ENCODE results near the gene CBX1.
"Not testable (repeated sequence)": the region's sequence is repeated elsewhere in the genome, so short reads cannot be mapped to it uniquely, and the experiment has no call there.

CBX1 gene

DNA sequence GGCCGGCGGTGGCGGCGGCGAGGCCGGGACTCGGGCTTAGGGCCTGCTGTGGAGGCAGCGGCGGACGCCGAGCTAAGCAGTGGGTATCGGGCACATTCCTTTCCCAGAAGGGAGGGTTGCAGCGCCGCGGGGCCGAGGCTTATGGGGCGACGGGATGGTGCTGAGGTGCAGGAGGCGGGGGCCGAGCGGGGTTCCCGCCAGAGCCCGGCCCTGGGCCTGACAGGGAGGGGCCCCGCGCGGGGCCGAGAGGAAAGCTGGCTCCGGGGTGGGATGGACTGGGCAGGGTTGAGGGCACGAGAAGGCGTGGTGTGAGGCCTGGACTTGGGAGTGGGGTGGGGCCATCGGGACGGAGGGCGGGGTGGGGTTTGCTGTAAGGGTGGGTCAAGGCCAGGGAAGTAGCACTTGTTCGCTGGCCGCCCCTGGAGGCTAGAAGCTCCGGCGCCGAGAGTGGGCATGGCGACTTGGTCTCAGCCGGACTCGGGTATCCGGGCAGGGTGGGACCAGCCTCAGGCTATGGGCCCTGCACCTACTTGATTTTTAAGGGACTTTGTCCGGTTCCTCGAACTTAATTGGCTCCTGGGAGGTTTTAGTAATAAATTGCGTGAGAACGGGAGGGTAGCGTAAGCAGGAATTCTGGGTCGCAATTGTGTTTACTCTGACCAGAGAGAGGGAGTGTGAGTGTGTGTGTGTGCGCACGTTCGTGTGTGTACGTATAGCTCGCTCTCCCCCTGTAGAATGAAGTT is 52.7 kb downstream of the CBX1 start:
- DNase-seq: peak; percentile 80

- DNase-seq: peak; percentile 86
These were observed 53.4 kb downstream of the CBX1 start, which contains the start of gene NFE2L1 for GRCh38 chr17:48047741-48048383. TSS of gene NFE2L1 (plus strand) at chr17:48048359. CDS start at chr17:48051119, 2,760 bp downstream.

DNA sequence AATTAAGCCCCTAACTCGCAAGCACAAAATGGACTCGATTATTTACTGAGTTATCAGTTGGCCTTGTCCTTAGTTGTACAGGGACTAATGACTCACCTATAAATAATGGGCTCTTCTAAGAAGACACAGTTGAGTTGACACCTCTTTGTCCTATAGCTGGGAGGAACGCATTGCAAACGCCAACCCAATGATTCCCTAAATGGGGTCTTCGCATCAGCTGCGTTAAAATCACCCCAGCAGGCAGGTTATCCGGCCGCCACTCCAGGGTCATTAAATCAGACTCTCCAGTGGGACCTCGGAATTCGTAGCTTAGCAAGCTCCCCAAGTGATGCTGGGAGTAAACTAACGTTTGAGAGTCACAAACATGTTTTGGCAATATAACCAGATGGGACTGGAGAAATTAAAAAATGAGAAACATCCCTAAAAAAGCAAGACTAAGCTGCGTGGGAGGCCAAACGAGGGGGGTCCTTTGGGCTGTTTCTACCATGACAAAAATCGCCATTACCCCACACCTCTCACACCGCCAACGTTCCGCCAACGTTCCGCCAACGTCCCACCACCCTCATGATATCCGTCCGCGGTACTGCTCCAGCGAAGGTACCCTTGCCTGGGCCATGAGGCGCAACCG is 54.1 kb downstream of the CBX1 start:
- DNase-seq: no peak

DNA sequence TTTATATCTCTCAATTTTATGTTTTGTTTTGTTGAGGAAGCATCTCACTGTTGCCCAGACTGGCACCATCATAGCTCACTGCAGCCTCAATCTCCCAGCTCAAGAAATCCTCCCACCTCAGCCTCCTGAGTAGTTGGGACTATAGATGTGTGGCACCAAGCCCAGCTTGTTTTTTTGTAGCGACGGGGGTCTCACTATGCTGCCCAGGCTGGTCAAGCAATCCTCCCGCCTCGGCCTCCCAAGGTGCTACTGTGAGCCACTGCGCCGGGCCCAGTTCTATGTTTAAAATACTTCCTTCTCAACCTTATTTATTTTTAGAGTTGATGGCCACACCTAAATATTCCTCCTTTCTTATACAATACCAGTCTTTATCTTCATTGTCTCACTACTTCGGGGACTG is 55.0 kb downstream of the CBX1 start:
- DNase-seq: no peak

DNA sequence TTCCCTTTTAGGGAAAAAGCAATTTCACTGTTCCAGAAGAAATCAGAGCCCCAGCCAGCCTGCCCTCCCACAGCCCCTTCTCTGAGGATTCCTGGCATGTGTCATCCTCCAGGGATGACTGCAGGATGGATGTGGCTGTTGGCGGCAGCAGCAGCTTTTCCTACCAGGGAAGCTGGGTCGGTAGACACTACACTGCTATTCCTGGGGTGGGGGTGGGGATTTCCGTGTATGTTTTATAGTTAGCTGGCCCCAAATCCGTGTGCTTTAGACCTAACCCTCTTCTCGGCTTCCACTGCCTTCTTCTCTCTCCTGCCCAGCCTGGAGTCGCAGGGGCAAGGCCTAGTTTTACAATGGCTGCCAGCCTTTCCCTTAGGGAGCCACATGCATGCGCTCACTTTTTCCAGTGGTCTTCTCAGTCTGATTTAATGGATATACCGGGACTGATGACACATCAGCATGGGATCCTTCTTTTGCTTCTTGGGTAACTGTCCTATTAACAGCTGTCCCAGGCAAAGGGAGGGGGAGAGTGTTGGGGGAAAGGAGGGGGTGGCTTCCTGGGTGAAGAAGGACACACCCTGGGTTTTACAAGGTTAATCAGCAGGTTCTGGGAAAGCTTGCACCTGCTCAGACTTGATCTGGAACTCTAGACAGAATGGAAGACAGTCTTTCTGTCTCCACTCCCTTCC is 55.8 kb downstream of the CBX1 start:
- DNase-seq: no peak

- DNase-seq: no peak
These were observed 56.4 kb downstream of the CBX1 start for GRCh38 chr17:48044851-48045250.

DNA sequence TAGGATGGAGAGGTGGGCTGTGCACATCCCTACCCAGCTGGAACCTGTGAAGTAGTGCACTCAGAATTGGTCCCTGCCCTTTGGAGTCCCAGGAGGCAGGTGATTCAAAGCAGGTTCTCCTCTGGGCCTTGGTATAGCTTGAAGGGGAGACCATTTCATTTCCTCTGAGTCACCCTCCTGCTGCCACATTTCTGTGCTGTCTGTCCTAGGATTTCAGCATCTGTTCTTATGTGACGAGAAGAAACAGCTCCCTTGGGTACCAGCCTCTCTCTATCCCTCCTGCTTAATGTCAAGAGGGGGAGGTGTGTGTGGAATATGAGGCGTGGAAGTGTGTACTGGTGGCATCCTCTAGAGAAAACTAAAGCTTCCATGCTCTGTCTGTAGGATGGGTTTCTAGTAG is 58.1 kb downstream of the CBX1 start:
- DNase-seq: no peak

- no peak for DNase-seq
These were observed 62.6 kb downstream of the CBX1 start for GRCh38 chr17:48038687-48039086.

DNA sequence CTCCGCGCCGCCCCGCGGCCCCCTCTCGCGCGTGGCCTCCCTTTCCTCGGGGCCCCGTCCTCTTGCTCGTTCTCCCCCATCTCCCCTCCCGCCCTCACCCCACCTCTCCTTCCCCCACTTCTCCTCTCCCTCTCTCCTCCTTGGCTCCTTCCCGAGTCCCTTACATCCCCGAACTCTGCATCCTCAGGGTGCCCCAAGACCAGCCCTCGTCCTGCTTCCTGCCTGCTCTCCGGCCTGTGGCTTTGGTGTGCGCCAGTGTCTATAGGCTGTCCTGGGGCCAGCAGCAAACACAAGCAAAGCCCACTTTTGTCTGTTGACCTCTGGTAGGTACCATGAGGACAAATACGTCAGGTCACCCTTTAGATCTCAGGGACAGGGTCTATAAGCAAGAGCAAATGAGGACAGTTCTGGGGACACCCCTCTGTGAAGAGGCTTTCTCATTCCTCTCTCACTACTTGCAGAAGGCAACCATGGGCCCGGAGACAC is 63.4 kb downstream of the CBX1 start:
- DNase-seq: peak; percentile 65

- DNase-seq: peak; percentile 93
These were observed 64.0 kb downstream of the CBX1 start, which contains the start of gene COPZ2 for GRCh38 chr17:48037036-48037837. TSS of gene COPZ2 (minus strand) at chr17:48037797. CDS start at chr17:48037777, 20 bp downstream.

GRCh38 chr17:48036693-48037035 is 64.6 kb downstream of the CBX1 start:
- no peak for DNase-seq

DNA sequence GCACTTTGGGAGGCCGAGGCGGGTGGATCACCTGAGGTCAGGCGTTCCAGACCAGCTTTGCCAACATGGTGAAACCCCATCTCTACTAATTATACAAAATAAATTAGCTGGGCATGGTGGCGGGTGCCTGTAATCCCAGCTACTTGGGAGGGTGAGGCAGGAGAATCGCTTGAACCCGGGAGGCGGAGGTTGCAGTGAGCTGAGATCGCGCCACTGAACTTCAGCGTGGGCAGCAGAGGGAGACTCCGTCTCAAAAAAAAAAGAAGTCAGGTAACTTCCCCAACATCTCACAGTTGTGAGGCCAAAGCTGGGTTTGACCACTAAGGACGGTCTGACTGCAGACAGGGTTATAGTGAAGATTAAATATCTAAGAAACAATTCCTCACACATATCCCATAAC is 66.5 kb downstream of the CBX1 start:
- DNase-seq: not testable (repeated sequence)

DNA sequence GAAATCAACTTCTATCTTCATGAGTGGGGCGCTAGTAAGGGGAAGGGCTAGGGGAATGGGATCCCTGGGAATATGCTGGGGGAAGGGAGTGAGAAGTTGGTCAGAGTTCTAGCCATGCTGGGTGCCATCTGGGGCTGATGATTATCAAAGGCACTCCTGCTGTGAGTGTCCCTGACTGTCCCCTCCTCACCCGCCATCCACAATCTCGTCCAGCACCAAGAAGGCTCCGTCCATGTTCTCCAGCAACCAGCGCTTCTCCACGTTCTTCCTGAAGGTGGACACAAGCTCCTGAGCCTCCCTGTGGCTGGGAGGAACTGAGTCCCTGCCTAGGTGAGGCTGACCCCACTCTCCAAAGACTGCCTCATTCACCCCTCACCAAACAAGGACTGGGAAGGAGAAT is 69.3 kb downstream of the CBX1 start:
- DNase-seq: no peak

GRCh38 chr17:48030531-48030930 is 70.7 kb downstream of the CBX1 start:
- DNase-seq: no peak

GRCh38 chr17:48028736-48029135 is 72.5 kb downstream of the CBX1 start:
- DNase-seq: no peak

DNA sequence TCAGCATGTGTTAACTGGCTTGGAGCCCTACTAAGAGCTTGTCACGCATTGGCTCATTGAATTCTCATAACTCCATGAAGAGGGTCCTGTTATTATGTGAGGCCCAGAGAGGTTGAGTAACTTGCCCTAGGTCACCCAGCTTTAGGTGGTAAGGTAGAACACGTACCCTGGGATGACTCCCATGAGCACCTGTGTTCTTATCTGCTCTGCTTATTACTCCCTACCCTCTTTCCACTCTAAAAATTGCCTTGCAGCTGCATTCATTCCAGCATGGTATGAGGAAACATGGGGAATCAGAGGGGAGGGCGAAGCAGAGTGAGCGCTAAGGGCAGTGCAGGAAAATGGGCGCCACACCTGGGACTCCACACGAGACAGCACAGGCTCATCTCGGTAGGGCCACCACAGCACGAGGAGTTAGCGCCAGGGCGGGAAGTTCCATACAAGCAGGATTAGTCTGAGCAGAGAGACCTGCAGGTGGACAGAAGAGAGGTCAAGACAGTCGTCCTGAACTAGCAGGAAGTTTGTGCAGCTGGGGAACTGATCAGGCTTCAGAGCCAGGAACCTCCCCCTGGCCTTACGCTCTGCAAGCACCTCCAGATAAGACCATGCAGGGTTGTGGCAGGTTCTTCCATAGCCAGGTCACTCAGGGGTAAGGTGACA is 73.8 kb downstream of the CBX1 start:
- no peak for DNase-seq

DNA sequence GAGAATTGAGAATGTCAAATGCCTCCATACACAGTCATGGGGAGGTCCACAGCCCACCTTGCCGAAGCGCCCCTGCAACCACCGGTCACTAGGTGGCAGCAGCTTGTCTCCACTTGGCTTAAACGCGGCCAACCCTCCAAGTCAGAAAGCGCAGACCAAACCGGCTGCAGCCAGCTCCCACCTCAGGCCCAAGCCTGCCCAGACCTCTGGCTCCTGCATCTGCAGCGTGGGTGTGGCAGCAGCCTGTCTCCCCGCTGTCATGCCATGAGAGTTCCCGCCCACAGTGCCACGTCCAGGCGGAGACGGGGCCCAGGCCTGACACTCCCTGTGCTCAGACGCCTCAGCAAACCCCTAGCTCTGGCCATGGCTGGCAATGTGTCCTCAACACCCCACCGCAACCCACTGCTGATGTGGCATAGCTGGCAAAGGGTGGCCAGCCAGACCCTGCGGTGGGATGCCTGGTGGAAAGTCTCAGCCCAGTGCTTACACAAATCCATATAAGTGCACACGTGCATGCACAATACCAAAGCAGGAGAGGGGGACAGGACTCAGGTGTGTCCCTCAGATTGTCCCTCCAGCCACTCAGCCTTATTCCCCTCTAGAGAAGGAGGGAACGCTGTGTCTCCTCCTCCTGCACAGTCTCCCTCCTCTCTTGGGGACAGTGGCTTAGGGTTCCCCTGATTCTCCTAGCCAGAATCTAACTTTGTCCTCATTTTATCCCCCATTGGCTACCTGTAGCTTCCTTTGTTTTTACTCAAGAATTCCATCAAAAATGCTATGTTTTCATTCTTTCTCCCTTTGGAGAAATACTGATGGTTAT is 74.6 kb downstream of the CBX1 start:
- peak; percentile 83 for DNase-seq

GRCh38 chr17:48025904-48026501 is 75.3 kb downstream of the CBX1 start:
- DNase-seq: no peak

DNA sequence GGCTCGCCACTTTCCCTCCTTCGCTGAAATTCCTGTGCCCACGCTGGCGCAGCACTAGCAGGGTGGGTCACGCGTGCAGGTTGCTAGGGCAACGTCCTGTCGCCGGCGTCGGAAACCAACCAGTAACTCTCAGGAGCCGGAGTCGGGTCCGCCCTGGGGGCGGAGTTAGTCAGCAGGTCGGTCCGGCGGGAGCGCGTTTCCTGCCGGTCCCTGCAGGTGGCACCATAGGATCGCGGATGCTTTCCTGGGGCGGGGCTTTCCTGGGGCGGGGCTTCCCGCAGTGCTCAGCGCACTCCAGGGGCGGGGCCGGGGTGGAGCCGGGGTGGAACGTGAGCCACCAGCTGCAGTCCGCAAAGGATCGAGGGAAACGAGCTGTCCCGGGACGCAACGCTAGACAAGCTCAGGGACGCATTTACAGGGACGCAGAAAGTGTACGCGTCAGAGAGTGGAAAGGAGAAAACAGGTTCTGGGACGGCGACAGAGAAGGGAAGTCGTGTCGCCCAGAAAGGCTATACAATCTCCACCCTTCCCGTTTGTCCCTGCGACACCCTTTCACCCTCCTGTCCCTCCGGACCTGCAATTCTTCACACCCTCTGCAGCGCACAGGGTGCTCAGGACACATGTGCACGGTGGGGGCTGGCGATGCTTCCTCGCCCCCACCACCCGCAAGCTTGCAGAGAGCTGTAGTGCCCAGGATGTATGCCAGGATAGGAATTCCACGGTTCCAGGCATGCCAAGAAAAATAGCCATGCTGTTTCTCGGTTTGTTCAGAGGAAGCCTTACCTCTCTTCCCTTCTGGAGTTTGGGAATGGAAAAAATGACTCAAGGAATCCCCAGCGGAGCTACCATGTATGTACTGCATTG is 76.0 kb downstream of the CBX1 start:
- DNase-seq: peak; percentile 91

Measured in 8988T (cell line).